HPDE6-E6E7 (cell line): ENCODE results near the gene RANBP9.

ENCODE experiments used
- DNase-seq: peaks from one replicate; pipeline ENCODE4 v3.0.0; 2011; ENCODE audit warnings: missing footprints; ENCODE audit errors: extremely low spot score

The RANBP9 gene

DNA sequence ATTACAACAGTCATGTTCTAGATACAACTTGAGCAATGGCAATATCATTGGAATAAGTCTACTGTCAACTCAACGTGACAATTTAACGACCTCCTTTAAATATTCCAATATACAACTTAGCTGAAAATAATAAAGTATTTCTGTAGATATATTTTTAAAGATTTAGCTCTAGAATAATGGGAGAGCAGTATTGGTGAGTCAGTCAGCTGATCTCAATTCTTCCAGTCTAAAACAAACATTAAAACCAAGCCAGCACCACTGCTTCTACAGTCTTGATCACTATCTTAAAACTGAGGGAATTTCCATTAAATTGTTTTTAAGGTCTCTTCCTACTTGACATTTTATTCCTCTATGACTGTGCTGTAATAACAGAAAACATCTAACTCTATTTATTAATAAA is 58.3 kb downstream of the RANBP9 start:
- no peak for DNase-seq

DNA sequence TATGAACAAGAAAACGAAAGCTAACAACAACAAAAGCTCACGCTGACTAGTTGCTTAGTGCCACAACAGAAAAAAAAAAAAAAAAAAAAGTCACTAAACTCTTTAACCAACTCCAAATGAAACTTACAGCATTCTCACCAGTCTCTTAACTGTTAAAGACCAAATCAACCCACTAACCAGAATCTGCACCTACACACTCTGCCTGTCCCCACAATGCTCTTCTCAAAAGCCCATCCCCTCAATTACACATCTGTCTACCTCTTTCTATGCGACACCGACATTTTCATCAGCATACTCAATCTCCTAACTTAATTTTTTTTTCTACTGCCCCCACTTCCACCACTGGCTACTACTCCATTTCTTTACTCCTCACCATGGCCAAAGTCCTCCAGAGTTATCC is 62.2 kb downstream of the RANBP9 start:
- DNase-seq: no peak

DNA sequence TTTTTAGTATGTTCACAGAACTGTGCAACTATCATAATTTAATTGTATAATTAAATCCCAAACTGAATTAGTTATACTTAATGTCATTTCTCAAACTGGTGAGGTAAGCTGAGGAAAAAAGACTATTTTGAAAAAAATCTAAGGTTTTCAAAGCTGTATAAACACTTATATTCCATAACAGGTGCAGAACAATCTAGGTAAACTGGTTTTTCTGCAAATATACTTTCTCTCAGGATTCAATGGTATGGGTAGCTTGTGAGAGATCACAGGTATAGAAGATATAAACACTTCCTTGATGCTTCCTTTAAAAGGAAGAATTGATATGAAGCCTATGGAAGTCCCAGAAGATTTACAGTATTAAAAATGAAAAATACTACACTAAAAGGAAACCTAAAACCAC is 62.8 kb downstream of the RANBP9 start:
- DNase-seq: no peak

DNA sequence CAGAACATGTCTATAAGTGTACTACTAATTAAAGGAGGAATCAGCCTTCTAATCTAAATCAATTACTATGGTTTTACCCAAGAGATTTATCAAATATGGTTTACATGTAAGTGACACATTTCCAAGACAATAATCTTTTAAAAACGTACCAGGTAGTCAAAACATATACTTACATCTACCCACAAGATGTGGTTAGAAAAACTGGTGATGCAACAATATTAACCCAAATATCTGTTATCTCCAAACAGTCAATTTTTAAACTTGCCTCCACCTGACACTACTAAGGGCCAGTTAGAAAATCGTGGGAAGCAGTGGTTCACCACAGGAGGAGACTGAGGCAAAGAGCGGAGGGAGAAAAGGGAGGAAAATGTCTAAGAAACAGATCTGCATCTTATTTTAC is 68.5 kb downstream of the RANBP9 start:
- DNase-seq: no peak

DNA sequence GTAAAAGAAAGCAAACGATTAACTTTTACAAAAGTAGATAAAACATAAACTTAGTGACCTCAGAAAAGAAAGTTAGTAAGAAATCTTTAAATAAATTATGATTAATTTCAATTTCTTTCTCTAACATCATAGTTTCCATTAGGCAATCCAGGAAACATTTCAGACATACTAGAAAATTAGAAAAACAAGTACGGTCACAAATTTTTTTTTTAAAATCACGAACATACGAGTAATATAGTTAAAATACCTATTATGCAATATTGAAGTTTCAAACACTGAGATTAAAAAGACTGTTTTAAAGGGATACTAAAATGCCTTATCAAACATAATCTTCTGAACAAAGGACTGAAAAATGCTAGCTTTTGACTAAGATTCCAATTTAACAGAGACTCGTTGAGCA is 70.3 kb downstream of the RANBP9 start:
- no peak for DNase-seq

DNA sequence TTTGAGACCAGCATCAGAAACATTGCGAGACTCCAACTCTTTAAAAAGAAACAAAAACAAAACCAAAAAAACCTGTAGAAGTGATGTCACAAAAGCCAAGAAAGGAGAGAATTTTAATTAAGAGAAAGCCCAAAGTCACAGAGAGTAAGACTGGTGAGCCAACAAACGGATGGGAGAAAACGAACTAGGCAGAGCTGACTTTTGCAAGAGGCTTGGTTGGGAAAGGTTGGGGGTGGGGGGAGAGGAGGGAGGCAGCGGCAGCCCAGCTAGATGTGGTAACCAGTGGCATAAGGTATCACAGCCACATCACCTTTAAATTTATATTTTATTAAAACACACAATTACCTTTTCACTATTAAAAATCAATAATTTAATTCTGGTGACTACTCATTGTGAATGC is 73.0 kb downstream of the RANBP9 start:
- no peak for DNase-seq

DNA sequence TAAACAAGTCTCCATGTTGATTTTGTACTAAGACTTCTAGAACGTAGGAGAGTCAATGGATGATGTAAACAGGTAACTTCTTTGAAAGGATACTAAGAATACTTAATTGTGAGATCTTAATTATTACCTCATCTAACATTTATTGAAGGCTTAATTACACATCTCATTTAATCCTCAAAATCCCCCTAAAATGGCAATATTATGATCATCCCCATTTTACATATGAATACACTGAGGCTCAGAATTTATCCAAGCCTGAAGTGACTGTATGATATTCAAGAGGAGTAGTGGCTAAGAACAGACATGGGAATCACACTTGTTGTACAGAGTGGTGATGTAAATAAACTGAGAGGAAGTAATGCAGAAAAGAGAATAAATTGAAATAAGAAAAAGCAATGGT is 73.6 kb downstream of the RANBP9 start:
- DNase-seq: no peak

DNA sequence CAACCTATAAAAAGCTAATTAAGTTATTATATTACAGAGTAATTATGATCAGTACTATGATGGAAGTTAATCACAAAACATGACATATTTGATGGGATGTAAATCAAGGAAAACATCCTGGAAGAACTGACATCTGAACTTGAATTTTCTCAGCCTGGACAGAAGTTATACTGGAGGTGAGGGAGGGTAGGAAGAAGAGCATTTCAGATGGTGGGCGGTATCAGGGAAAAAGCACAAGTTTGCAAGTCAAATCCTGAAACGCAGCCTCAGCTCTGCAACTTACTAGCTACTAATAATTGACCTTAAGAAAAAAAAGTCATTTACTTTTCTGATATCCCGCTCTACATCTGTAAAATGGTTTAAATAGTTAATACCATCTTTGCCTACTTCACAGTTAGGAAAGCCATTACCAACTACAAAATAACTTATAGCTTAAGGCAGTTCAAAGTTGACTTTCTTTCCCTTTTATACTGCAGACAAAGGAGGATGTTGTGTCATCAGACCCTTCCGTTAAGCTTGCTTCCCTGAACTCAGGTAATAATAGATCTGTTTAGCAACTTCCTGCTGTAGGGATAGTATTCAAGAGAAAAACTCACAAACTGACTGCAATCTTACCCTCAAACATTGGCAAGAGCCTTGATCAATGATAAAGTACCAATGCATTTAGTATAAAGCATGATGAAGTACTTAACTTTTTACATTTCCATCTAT is 75.5 kb downstream of the RANBP9 start:
- DNase-seq: no peak

DNA sequence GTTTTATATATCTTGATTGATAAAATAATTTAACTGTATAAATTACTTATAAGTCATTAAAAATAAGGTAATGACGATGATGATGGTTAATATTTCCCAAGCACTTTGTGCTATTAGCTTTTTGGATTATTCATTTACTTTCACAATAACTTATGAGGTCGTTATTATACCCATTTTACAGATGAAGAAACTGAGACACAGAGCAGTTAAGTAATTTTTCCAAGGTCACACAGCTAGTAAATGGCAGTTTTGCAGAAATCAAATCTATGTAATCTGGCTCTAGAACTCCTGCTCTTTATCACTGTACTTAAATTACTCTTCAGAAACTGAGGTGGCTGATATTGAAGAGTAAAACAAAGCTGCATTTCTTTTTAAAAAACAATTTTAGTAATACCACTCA is 78.3 kb downstream of the RANBP9 start:
- DNase-seq: no peak

DNA sequence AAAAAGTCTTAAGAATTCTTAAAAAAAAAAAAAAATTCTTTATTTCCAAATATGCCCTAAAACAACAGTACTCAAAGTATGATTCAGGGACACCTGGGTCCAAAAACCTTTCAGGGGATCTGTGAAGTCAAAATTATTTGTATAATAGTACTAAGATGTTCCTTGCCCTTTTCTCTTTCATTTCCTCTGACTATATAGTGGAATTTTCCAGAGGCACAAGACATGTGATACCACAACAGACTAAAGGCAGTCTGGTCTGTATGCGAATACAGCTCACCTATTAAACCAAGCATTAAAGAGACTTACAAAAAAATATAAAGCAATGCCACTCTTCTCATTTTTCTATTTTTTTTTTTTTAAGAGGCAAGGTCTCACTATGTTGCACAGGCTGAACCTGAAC is 81.1 kb downstream of the RANBP9 start:
- DNase-seq: no peak

DNA sequence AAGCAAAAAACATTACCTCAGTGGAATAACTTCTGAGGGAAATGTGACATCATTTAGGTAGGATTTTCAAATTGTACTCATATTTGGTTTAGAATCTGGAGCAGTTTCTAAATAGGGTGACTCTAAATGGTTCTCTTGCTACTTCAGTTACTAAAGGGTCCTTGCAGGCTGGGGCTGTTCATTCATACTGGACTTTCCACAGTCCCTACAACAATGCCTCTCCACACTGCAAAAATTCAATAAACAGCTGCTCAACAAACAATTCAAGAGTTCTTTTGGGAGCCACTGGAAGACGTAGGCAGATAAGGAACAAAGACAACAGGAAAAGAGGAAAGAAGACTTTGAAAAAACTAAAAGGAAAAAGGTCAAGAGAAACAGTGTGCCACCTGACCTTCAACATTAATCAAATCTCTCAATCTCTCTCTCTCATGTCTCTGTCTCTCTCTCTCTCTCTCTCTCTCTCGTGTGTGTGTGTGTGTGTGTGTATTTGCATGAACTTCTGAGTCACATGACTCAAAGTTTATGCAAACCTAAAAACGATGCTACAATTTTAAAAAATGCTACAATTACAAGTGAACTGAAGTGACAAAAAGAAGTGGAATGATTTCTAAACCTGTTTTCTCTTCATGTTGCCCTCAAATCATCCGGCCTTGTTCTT is 82.0 kb downstream of the RANBP9 start:
- DNase-seq: no peak

DNA sequence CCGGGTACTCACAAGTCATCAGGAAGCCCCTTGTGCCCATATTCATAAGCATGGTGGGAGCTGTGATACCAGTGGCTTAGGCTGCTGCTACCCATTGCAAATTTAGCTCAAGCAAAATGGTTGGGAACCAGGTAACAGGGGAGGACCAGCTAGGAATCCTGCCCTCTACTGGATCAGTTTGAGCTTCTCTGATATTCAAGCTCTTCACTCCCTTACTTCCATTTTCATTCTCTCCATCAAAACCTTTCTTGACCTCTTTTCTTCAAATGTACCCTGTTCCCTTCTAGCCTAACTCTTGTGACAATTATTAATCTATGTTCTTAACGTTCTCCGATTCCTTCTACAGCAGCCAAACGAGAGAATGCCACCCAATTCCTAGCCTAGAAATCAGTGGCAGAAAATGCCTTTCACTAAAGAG is 86.8 kb downstream of the RANBP9 start:
- DNase-seq: peak; percentile 15

DNA sequence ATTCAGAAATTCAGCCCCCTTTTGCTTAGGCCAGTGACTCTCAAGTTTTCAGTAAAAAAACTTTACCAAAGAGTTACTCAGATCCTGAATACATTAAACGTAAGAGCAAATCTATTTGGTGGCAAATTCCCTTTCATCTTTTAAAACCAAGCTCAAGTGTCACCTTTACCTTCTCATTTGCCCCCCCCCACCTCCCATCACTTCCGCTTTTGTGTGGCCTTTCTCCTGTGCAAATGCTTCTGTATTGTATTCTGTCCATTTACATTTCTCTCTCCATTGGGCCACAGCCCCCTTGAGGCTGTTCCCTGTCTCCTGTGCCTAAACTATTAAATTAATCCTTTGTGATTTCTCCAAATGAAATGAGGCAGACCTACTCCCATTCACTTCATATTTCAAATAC is 94.6 kb downstream of the RANBP9 start:
- DNase-seq: no peak

DNA sequence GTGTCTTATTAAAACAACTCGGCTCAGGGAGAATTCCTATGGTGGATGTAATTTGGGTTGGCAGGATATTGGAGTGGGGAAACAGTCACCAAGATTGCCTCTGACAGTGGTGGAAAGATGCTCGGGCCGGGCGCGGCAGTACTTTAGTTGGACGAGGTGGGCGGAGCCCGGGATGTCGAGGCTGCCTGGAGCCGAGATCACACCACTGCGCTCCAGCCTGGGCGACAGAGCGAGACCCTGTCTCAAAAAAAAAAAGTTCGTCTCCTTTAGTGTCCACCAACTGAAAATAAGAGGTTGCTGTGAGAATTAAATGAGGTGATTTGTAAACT is 95.9 kb downstream of the RANBP9 start:
- DNase-seq: peak; percentile 19

DNA sequence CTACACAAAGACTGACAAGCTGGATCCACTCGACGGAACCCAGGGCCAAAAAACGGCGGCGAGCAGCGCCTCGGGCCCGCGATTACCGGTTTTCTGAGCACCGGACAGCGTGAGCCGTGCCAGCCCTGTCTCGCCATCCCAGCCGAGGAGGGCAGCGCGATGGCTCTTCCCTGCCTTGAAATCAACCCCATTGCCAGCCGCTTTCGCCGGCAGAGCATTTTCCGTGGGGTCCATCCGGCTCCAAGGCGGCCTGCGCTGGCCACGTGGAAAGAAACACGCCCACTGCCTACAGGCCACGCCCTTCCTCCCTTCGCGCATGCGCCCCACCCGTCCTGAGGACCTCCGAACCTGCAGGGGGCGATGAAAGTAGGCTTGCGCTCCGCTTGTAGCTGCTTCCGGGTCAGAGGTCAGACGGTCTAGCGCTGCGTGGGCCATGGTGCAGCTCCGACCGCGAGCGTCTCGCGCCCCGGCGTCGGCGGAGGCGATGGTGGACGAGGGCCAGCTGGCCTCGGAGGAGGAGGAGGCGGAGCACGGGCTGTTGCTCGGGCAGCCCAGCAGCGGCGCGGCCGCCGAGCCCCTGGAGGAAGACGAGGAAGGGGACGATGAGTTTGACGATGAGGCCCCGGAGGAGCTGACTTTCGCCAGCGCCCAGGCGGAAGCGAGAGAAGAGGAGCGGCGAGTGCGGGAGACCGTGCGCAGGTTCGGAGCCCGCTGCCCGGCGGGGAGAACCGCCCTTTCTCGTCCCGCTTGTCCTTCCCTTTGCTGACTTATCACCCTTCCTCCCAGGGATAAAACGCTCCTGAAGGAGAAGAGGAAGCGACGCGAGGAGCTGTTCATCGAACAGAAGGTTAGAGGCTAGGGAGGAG is 96.5 kb downstream of the RANBP9 start, which contains the start of gene NOL7:
Gene NOL7, plus strand, starts transcription at position 410 of the 866 bp plus-strand sequence. Its CDS starts 24 bp downstream, at position 434.
- peak; percentile 88 for DNase-seq

DNA sequence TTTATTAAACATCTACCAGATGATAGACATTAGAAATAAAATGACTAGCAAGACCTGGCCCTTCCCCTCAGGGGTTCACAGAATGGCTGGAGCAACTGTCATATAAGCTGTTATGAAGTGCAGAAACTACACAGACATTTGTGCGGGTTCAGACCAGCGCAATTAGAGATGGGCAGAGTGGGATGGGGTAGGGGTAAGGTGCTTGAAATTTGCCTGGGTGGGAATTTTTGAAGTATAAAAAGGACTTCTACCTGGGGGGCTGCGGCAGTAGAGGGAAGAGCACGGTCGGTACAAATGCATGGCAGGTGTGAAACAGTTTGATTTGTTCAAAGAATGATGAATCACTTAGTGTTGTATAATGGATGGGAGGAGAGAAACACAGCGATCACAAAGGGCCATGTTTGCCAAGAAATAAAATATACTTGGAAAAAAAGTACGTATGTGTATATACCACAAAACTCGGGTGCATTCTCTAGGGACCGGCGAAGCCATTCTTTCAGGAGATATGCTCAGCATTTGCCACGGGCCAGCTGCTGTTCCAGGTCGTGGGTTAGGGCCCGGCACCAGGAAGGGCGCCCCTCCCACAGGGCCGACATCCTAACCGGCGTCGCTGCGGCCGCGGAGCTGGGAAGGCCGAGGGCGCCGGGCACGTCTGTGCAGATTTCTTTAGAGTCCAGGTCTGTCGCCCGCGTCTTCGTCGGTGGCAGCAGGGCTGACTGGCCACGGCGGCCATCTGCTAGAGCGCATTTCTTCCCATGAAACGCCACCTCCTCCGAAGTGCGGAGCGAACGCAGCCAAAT is 97.3 kb downstream of the RANBP9 start:
- peak; percentile 45 for DNase-seq

DNA sequence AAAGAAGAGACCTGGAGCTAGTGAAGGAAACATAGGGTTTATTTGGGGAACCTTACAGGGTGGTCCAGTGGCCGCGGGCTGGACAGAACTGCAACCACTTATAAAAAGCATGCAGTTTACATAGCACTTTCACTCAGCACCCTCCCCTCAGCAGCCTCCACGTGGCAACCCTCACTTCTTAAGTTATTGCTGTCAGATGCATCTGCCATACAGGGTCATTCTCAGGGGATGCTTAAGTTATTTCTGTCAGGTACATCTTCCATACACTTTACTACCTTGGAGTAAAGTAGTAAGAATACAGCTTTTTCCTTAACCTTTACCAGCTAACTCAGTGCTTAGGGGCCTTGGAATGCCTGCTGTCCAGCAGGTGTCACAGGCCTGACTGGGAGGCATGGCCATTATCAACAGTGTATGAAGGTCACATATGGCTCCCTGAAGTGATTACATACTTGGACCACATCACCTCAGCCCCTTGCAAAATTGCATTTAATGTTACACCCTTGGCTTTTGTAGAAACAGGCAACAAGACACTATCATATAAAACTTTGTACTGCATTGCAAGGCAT is 98.5 kb downstream of the RANBP9 start:
- DNase-seq: no peak

DNA sequence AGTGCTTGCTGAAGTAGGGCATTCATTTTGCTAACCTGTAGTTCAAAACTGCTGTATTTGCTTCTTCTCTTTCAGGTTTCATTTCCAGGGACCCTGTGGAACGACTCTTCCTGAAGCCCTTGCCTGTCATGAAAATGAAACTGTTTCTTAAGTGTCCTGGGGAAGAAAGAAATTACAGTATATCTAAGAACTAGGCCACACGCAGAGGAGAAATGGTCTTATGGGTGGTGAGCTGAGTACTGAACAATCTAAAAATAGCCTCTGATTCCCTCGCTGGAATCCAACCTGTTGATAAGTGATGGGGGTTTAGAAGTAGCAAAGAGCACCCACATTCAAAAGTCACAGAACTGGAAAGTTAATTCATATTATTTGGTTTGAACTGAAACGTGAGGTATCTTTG is 99.9 kb downstream of the RANBP9 start:
- DNase-seq: no peak

DNA sequence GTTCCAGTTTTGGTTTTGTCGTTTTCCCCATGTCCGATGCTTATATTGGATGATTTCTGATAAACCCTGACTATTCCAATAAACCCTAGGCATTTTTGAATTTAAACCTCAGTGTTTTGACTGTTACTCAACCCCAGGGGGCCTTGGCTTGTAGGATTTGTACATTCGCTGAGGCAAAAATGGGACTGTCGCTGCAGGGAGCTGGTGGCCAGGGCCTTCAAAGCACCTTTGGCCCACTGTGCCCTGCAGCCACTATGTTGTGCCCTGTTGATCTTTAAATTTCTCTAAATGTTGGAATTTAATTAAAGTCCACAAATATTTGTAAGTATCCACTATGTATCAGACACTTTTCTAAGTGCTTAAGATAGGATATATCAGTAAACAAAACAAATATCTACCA is 106.0 kb downstream of the RANBP9 start:
- no peak for DNase-seq

DNA sequence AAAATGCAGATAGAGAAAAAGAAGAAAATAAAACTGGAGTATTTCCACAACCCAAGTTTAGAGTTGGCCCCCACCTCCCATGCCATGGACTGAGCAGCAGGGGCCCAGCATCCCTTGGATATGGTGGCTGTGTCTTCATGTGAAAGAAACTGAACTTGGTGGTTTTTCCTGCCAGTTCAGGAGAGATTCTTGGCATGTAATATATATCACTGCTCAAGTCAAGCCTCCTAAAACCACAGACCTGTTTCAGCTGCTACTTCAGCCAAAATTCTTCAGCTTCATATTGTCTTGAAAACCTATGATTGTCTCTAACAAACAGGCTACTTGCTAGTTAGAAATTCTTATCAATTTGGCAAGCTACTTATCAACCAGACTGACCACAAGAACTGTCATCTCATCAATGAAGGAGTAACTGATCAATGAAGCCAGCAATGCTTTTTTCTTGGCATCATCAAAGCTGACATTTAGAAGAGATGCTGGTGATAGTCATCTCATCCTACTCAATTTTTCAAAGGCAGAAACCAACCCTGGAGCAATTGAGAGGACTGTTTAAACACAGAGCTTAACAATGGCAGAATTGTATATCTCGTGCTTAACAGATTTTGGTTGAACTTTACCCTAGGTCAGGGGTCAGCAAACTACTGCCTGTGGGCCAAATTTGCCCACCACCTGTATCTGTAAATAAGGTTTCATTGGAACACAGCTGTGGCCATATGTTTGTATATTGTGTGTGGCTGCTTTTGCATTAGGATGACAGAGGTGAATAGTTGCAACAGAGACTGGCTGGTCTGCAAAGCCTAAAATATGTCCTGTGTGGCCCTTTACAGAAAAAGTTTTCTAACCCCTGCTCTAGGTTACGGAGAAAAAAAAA is 106.9 kb downstream of the RANBP9 start:
- DNase-seq: no peak

DNA sequence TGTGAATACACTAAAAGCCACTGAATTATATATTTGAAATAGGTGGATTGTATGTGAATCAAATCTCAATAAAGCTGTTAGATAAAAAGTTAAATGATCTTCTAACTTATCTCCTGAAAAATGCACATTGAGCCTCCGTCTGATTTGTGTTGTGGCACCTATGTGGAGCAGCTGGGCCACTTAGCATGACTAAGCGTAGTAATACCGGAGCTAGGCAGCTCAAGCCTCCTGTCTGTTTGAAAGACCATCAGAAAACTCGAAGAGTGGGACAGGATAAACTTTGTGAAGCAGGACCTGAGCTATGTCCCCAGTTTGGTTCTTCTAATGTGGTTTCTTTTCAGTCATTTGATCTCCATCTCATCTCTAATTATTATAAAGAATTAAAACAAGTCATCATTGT is 107.5 kb downstream of the RANBP9 start:
- no peak for DNase-seq
